ENCODE data around the gene PTAFR. TPM values are rescaled to one million over a fixed set of nuclear protein-coding genes. Genes with fewer than 3 reads are reported as not detected.

PTAFR gene
- total RNA-seq, 1 experiment from 2014 or later: 0.55 TPM

DNA sequence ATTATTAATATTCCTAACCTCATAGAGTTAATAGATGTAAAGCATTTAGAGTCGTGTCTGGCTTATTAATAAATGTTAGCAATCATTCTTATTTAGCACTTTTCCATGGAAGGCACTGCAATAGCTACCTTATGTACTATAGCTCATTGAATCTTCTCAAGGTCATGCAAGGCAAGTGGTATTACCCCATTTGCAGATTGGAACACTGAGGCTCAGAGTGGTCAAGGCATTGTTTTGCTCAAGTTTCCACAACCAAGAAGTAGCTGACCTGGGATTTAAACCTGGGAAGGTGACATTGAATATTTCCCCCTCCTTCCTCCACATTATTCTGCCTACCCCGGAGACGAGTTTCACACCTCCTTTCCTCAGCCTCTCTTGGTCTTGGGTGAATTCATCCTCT, 50.3 kb downstream of the PTAFR start:
- H3K27me3 ChIP-seq (ENCODE audit: control insufficient read depth, insufficient read depth, low read length): peaks cover 2% of the 10 kb centered on the region; the same call in 1 of the 2 replicates
- H3K36me3 ChIP-seq (replicated peaks; ENCODE audit: control insufficient read depth, insufficient read depth, low read length): no peaks in the 10 kb centered on the region
- DNase-seq: no peak
- no peak overlapping the region for H3K4me3 ChIP-seq (ENCODE audit: insufficient read depth, low read depth, low read length)

DNA sequence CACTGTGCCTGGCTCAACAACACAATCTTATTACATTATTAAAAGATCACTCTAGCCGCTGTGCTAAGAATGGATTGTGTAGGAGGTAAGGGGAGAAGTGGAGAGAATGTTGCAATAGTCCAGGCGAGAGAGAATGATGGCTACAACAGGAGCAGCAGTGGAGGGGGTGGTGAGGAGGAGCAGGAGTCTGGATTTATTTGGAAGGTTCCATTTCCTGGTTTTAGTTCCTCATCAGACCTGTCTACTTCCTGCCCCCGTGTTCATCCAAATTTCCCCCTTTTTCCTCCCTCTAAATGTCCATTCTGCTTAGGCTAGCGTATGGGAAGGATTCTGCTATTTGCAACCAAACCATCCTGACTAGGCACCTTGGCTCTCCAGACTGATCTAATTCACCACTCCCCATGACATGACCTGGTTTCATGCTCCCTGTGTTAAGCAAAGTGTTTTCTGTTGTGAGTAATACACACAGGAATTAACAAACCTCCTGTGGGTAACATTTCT, 53.0 kb downstream of the PTAFR start:
- no peaks in the 10 kb centered on the region for H3K36me3 ChIP-seq (replicated peaks; ENCODE audit: control insufficient read depth, insufficient read depth, low read length)
- H3K27me3 ChIP-seq (ENCODE audit: control insufficient read depth, insufficient read depth, low read length): peaks cover 2% of the 10 kb centered on the region; the same call in 1 of the 2 replicates
- DNase-seq: no peak
- no peak overlapping the region for H3K4me3 ChIP-seq (ENCODE audit: insufficient read depth, low read depth, low read length)

DNA sequence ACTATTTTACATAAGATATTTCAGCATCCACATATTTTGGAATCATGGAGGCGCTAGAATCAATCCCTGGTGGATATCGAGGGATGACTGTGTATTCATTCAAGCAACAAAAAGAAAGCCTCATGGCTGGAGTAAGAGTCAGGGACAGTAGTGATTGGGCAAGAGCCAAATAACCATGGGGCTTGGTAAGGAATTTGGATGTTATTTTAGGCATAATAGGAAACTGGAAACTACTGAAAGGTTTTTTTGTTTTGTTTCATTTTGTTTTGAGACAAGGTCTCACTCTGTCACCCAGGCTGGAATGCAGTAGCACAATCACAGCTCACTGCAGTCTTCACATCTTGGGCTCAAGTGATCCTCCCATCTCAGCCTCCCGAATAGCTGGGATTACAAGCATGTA, 54.3 kb downstream of the PTAFR start:
- Histone ChIP-seq H3K27me3 (ENCODE audit: control insufficient read depth, insufficient read depth, low read length) (peaks cover 2% of the 10 kb centered on the region; the same call in 1 of the 2 replicates), H3K4me3 (ENCODE audit: insufficient read depth, low read depth, low read length) (no peak overlapping the region), H3K36me3 (replicated peaks; ENCODE audit: control insufficient read depth, insufficient read depth, low read length) (no peaks in the 10 kb centered on the region)
- DNase-seq: no peak

DNA sequence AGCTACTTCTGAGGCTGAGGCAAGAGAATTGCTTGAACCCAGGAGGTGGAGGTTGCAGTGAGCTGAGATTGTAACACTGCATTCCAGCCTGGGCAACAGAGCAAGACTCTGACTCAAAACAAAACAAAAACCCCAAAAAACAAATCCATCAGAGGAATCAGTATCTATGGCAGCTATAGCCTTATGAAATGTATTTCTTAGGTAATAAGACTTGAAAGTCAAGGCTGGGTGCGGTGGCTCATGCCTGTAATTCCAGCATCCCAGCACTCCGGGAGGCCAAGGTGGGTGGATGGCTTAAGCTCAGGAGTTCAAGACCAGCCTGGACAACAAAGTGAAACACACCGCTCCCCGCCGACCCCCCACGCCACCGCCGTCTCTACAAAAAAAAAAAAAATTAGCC, 56.9 kb downstream of the PTAFR start:
- no peak for DNase-seq
- no peaks in the 10 kb centered on the region for H3K27me3 ChIP-seq (ENCODE audit: control insufficient read depth, insufficient read depth, low read length)
- no peaks in the 10 kb centered on the region for H3K36me3 ChIP-seq (replicated peaks; ENCODE audit: control insufficient read depth, insufficient read depth, low read length)
- no peak overlapping the region for H3K4me3 ChIP-seq (ENCODE audit: insufficient read depth, low read depth, low read length)

DNA sequence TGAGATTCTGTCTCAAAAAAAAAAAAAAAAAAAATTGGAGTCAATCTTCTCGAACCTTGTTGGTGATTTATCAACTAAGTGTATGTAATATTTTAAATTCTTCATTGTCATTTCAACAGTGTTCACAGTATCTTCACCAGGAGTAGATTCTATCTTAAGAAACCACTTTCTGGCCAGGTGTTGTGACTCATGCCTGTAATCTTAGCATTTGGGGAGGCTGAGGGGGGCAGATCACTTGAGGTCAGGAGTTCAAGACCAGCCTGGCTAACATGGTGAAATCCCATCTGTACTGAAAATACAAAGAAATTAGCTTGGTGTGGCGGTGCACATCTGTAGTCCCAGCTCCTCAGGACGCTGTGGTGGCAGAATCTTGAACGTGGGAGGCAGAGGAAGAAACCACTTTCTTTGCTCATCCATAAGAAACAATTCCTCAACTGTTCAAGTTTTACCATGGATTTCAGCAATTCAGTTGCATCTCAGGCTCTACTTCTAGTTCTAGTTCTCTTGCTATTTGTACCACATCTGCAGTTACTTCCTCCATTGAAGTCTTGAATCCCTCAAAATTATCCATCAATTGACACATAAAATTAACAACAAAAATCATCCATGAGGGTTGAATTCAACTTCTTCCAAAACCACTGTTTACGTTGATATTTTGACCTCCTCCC, 57.7 kb downstream of the PTAFR start:
- no peak for DNase-seq
- no peaks in the 10 kb centered on the region for H3K27me3 ChIP-seq (ENCODE audit: control insufficient read depth, insufficient read depth, low read length)
- no peak overlapping the region for H3K4me3 ChIP-seq (ENCODE audit: insufficient read depth, low read depth, low read length)
- H3K36me3 ChIP-seq (replicated peaks; ENCODE audit: control insufficient read depth, insufficient read depth, low read length): no peaks in the 10 kb centered on the region

DNA sequence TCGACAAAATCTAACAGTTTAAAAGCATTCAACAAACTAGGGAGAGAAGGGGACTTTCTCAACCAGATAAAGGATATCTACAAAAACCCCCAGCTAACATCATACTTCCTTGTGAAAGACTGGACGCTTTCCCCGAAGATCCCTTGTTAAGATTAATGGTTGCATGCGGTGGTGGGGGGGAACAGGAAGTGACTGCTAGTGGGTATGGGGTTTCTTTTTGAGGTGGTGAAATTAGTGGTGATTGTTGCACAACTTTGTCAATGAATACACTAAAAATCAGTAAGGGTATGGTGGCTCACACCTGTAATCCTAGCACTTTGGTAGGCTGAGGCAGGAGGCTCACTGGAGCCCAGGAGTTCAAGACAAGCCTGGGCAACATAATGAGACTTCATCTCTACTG, 61.2 kb downstream of the PTAFR start:
- no peaks in the 10 kb centered on the region; the same call in 1 of the 2 replicates for H3K27me3 ChIP-seq (ENCODE audit: control insufficient read depth, insufficient read depth, low read length)
- no peak for DNase-seq

DNA sequence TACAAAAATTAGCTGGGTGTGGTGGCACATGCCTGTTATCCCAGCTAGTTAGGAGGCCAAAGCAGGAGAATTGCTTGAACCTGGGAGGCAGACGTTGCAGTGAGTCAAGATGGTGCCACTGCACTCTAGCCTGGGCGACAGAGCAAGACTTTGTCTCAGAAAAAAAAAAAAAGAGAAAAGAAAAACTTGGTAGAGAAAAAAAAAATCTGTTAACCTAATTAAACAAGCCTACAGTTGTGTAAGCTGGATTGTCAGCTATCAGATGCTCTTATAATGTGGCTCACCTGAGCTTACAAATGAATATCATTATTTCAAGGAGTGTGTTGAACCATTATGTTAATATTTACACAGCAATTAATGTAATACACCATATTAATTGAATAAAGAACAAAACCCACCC, 61.6 kb downstream of the PTAFR start:
- Histone ChIP-seq H3K27me3 (ENCODE audit: control insufficient read depth, insufficient read depth, low read length) (no peaks in the 10 kb centered on the region; the same call in 1 of the 2 replicates), H3K4me3 (ENCODE audit: insufficient read depth, low read depth, low read length) (no peak overlapping the region), H3K36me3 (replicated peaks; ENCODE audit: control insufficient read depth, insufficient read depth, low read length) (no peaks in the 10 kb centered on the region)
- no peak for DNase-seq

More for the DNA sequence above, 61.2 kb downstream of the PTAFR start:
- H3K36me3 ChIP-seq (replicated peaks; ENCODE audit: control insufficient read depth, insufficient read depth, low read length): no peaks in the 10 kb centered on the region
- no peak overlapping the region for H3K4me3 ChIP-seq (ENCODE audit: insufficient read depth, low read depth, low read length)

DNA sequence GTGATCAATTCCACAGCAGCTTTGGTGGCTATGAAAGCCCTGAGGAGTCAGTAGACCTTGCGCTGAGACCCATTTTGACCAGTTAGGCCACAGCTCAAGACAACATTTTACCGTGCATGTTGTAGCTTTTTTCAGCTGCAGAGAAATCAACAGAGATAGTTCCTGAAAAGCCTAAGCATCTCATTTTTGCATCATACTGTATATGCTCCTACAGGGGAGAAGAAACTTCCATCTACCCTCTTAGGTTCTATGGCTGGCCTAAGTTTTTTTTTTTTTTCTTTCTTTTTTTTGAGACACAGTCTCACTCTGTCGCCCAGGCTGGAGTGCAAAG, 63.3 kb downstream of the PTAFR start:
- no peaks in the 10 kb centered on the region for H3K36me3 ChIP-seq (replicated peaks; ENCODE audit: control insufficient read depth, insufficient read depth, low read length)
- no peak for DNase-seq
- no peak overlapping the region for H3K4me3 ChIP-seq (ENCODE audit: insufficient read depth, low read depth, low read length)
- H3K27me3 ChIP-seq (ENCODE audit: control insufficient read depth, insufficient read depth, low read length): no peaks in the 10 kb centered on the region; the same call in 1 of the 2 replicates

DNA sequence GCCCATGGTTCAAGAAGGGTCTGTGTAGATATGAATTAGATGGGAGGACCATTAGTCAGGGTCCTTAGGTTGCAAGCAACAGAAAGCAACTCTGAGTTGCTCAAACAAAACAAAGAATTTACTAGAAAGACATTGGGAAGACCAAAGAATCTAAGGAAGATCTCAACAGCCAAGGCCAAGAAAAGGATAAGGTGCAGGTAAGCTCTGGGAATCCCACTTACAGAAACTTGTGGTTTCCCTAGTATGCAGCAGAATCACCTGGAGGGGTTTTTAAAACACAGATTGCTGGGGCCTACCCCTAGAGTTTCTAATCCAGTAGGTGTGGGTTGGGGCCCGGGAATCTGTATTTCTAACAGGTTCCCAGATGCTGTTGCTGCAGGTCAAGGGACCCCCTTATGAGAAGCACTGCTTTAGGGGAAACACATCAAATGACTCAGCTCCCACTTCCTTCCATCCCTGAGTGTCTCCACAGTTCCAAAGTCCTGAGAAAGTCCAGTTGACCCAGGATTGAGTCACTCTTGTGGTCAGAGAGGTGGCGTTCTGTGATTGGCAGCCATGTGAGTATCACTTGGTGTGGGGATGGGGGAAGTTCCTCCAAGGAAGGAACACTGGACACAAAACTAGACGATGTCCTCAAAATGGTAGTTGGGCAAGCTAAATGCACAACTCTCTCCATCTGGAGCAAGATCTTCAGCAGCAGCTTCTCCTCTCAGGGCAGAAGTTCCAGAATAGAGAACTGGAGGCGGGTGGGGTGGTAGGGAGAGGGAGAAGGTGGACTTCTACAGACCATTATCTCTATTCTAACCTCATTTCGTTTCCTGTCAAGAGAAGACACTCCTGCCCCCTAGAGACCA, 63.9 kb downstream of the PTAFR start:
- Histone ChIP-seq H3K36me3 (replicated peaks; ENCODE audit: control insufficient read depth, insufficient read depth, low read length) (no peaks in the 10 kb centered on the region), H3K27me3 (ENCODE audit: control insufficient read depth, insufficient read depth, low read length) (no peaks in the 10 kb centered on the region; the same call in 1 of the 2 replicates), H3K4me3 (ENCODE audit: insufficient read depth, low read depth, low read length) (no peak overlapping the region)
- DNase-seq: no peak

DNA sequence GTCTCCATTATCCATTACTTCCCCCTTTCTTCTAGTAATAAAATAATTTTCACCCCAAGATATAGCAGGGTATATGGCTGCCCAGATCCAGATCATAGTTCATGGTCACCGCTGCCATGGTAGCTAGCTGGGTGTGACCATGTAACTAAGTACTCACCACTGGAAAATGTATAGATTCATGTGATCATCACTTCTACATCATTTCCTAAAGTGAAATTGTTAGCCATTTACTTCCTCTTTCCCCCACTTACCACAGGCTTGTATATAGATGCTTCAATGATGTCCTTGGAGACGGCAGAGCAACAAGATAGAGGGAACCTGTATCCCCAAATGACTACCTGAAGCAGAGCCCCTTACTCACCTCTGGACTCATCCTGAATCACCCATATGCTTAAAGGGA, 65.3 kb downstream of the PTAFR start:
- Histone ChIP-seq H3K36me3 (replicated peaks; ENCODE audit: control insufficient read depth, insufficient read depth, low read length) (no peaks in the 10 kb centered on the region), H3K4me3 (ENCODE audit: insufficient read depth, low read depth, low read length) (no peak overlapping the region), H3K27me3 (ENCODE audit: control insufficient read depth, insufficient read depth, low read length) (no peaks in the 10 kb centered on the region; the same call in 1 of the 2 replicates)
- no peak for DNase-seq

DNA sequence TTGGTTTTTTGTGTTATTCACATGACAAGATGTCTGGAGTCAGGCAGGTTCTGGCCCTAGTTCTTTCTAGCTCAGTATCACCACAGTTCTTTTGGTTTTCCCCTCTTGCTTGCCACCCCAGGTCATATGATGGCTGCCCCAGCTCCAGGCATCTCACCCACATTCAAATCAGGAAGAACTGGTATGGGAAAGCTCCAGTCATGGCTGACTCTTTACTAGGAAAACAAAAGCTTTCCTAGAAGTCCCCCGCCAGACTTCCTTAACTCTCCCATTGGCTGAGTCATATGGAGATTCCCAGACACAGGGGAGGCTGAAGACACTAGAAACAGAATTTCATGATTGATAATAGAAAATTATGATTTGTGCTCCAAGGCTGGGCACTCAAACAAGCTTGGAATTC, 65.9 kb downstream of the PTAFR start:
- DNase-seq: no peak
- no peak overlapping the region for H3K4me3 ChIP-seq (ENCODE audit: insufficient read depth, low read depth, low read length)

DNA sequence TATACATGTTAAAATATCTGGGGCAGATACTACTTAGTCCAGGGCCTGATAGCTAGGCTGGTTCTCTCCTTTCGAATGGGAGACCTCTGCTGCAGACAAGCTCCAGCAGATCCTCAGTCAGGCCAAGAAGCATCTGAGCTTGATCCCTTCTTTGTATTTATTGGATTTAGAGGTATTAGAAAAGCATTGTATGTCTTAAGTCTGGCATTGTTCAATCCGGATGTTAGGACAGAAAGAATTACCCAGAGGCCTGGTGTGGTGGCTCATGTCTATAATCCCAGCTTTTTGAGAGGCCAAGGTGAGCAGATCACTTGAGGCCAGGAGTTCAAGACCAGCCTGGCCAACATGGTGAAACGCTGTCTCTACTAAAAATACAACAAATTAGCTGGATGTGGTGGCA, 66.9 kb downstream of the PTAFR start:
- H3K36me3 ChIP-seq (replicated peaks; ENCODE audit: control insufficient read depth, insufficient read depth, low read length): no peaks in the 10 kb centered on the region
- no peak for DNase-seq
- no peaks in the 10 kb centered on the region; the same call in 1 of the 2 replicates for H3K27me3 ChIP-seq (ENCODE audit: control insufficient read depth, insufficient read depth, low read length)
- no peak overlapping the region for H3K4me3 ChIP-seq (ENCODE audit: insufficient read depth, low read depth, low read length)

More for the DNA sequence above, 65.9 kb downstream of the PTAFR start:
- Histone ChIP-seq H3K27me3 (ENCODE audit: control insufficient read depth, insufficient read depth, low read length) (no peaks in the 10 kb centered on the region; the same call in 1 of the 2 replicates), H3K36me3 (replicated peaks; ENCODE audit: control insufficient read depth, insufficient read depth, low read length) (no peaks in the 10 kb centered on the region)

DNA sequence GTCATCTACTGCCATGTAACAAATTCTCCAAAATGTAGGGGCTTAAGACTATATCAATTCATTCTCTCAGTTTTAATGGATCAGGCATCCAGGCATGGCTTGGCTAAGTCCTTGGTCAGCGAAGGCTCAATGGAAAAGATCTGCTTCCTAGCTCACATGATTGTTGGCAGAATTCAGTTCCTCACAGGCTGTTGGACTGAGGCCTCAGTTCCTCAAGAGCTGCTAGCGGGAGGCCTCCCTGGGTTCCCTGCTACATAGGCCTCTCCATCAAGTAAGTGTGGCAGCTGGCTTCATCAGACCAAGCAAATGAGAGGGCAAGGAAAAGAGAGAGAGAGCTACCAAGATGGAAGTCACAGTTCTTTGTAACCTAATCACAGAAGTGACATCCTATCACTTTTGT, 68.5 kb downstream of the PTAFR start:
- Histone ChIP-seq H3K27me3 (ENCODE audit: control insufficient read depth, insufficient read depth, low read length) (no peaks in the 10 kb centered on the region; the same call in 1 of the 2 replicates), H3K36me3 (replicated peaks; ENCODE audit: control insufficient read depth, insufficient read depth, low read length) (no peaks in the 10 kb centered on the region), H3K4me3 (ENCODE audit: insufficient read depth, low read depth, low read length) (no peak overlapping the region)
- DNase-seq: no peak

DNA sequence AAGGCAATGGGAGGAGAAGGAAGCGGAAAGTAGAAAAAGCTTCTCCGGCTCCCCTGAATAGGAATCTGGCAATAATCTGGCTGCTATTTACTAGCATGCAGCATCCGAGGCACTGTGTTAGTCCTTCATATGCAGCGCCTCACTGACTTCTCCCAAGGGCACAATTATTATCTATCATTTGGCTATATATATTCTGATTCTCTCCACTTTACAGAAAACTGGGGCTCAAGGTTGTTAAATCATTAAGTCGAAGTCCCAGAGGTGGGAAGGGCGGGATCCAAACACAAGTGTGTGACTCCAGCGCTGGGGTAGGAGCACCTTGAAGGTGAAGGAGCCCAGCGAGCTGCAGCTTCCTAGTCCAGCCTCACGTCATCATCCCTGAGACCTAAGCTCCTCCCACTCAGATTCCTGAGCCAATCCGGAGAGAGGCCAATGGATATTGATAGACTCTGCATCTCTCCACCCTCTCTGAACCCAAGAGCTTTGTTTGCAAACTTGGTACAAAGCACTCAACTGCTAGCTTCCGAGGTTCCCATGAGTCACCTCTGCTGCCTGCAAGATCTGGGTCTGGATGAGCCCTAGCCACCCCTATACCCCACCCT, 71.5 kb downstream of the PTAFR start:
- Histone ChIP-seq H3K4me3 (ENCODE audit: insufficient read depth, low read depth, low read length) (no peak overlapping the region), H3K36me3 (replicated peaks; ENCODE audit: control insufficient read depth, insufficient read depth, low read length) (no peaks in the 10 kb centered on the region), H3K27me3 (ENCODE audit: control insufficient read depth, insufficient read depth, low read length) (no peaks in the 10 kb centered on the region)
- DNase-seq: peak; percentile 83

DNA sequence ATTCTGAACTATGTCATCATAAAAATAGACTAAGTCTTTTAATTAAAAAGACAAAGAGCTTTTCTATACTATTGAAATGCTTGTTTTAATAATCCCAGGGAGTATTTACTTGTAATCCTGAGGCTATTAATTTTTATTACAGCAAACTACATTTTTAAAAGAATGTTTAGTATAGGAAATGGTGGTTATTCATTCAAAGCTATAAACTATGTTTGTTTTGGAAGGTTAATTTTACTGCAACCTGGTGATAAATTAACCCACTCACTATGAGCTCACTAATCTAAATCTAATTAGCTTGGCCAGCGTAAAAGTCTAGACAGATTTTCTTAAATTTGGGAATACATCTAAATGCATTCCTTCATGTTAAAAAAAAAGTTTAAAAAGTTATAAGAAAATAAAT, 74.3 kb downstream of the PTAFR start:
- Histone ChIP-seq H3K4me3 (ENCODE audit: insufficient read depth, low read depth, low read length) (no peak overlapping the region), H3K36me3 (replicated peaks; ENCODE audit: control insufficient read depth, insufficient read depth, low read length) (no peaks in the 10 kb centered on the region), H3K27me3 (ENCODE audit: control insufficient read depth, insufficient read depth, low read length) (no peaks in the 10 kb centered on the region)
- DNase-seq: no peak
